Spleen (tissue), 7 donors: ENCODE measurements around the gene MYO3A.

Source experiments
- CTCF ChIP-seq, 11 experiments: fragments of 200-600 bp in 7 of 11; fragments of 450-650 bp in 4 of 11; sonication (generic) in 4 of 11; IDR thresholded peaks in 8 of 11; conservative IDR thresholded peaks in 3 of 11; 1 replicate in 7 of 11; 2 replicates in 4 of 11; pipeline versions ENCODE4 v1.4.0 to v1.8.0; 2016 to 2021; ENCODE audit warnings: antibody characterized with exemption in 11 of 11, inconsistent platforms in 4 of 11, mild to moderate bottlenecking in 1 of 11
- POLR2A ChIP-seq, 3 donors: fragments of 450-650 bp; IDR thresholded peaks; one replicate each; pipeline ENCODE4 v1.5.1; 2017; ENCODE audit warnings: antibody characterized with exemption in 3 of 3, mild to moderate bottlenecking in 1 of 3
- donor health status: DM: no; HTN: no; CAD: no; lungs with moderate emphysema.
- donor health status: DM: no; HTN: no; CAD: no.
- donor health status: DM: no; HTN: no; CAD: no.

GRCh38 chr10:26214551-26215395, 280.7 kb downstream of the MYO3A start:
- TF ChIP-seq CTCF (IDR thresholded peaks at IDR 0.05 in 8 of 11, conservative IDR thresholded peaks at IDR 0.05 in 3 of 11) (no peak), POLR2A (IDR thresholded peaks at IDR 0.05) (no peak)
